OCI-LY1 (cell line): ENCODE results near the gene NPR1.

ENCODE experiments used
- H2AFZ ChIP-seq: fragments of 200-600 bp; sonication (generic), shearing (Covaris generic); 2 replicates; pipeline ENCODE4 v1.6.0; 2014; ENCODE audit warnings: antibody characterized with exemption, mild to moderate bottlenecking, low read length
- H3F3A ChIP-seq: fragments of 200-600 bp; sonication (generic), shearing (Covaris generic); 2 replicates; pipeline ENCODE4 v1.6.0; 2014; ENCODE audit warnings: mild to moderate bottlenecking, antibody characterized with exemption, low read length, moderate library complexity; ENCODE audit not compliant: insufficient read depth
- H3K27ac ChIP-seq: fragments of 200-600 bp; sonication (generic); 2 replicates; pipeline ENCODE4 v1.5.1; 2014; ENCODE audit warnings: low read length, mixed run types, mild to moderate bottlenecking, low read depth; ENCODE audit not compliant: poor library complexity, severe bottlenecking
- H3K27me3 ChIP-seq: fragments of 200-600 bp; sonication (generic); 2 replicates; pipeline ENCODE4 v1.6.0; 2014; ENCODE audit warnings: antibody characterized with exemption, mild to moderate bottlenecking, low read length, moderate library complexity; ENCODE audit not compliant: insufficient read depth
- H3K36me3 ChIP-seq: fragments of 200-600 bp; sonication (generic); 2 replicates; pipeline ENCODE4 v1.6.1; 2014; ENCODE audit warnings: mild to moderate bottlenecking, antibody characterized with exemption, low read length, moderate library complexity, mixed read lengths; ENCODE audit not compliant: insufficient read depth
- H3K4me1 ChIP-seq: fragments of 200-600 bp; sonication (generic); 2 replicates; pipeline ENCODE4 v1.5.1; 2014; ENCODE audit warnings: mild to moderate bottlenecking, low read length, moderate library complexity; ENCODE audit not compliant: insufficient read depth, severe bottlenecking
- H3K4me2 ChIP-seq: fragments of 200-600 bp; sonication (generic), shearing (Covaris generic); 2 replicates; pipeline ENCODE4 v1.6.1; 2014; ENCODE audit warnings: low read length
- H3K4me3 ChIP-seq: fragments of 200-600 bp; sonication (generic); 2 replicates; pipeline ENCODE4 v1.5.1; 2014; ENCODE audit warnings: low read length, low read depth, mild to moderate bottlenecking, mixed read lengths; ENCODE audit not compliant: poor library complexity, severe bottlenecking
- H3K79me2 ChIP-seq: fragments of 200-600 bp; shearing (Covaris generic); 2 replicates; pipeline ENCODE4 v1.6.1; 2016; ENCODE audit warnings: mixed run types, low read length, mixed read lengths; ENCODE audit not compliant: insufficient read depth
- H3K9ac ChIP-seq: fragments of 200-600 bp; sonication (generic), shearing (Covaris generic); 2 replicates; pipeline ENCODE4 v1.6.1; 2014; ENCODE audit warnings: mild to moderate bottlenecking, low read length, mixed read lengths
- H3K9me2 ChIP-seq: fragments of 200-600 bp; sonication (generic), shearing (Covaris generic); 2 replicates; pipeline ENCODE4 v1.6.1; 2014; ENCODE audit warnings: low read depth, mild to moderate bottlenecking, low read length, mixed read lengths
- H3K9me3 ChIP-seq: fragments of 200-600 bp; shearing (Covaris generic); 2 replicates; pipeline ENCODE4 v1.6.1; 2014; ENCODE audit warnings: low read length, mixed read lengths
- H4K20me1 ChIP-seq: fragments of 200-600 bp; sonication (generic), shearing (Covaris generic); 2 replicates; pipeline ENCODE4 v1.6.0; 2016; ENCODE audit warnings: mild to moderate bottlenecking, low read length; ENCODE audit not compliant: insufficient read depth
- EZH2 ChIP-seq: fragments of 200-600 bp; sonication (generic), shearing (Covaris generic); IDR thresholded peaks from 2 replicates; pipeline ENCODE4 v1.8.0; 2017; ENCODE audit warnings: borderline replicate concordance, mixed run types, mild to moderate bottlenecking, antibody characterized with exemption, low read length, moderate library complexity, mixed read lengths
- TF ChIP-seq, protein P1 (sequence below): fragments of 200-600 bp; sonication (generic), shearing (Covaris generic); IDR thresholded peaks from 2 replicates; pipeline ENCODE4 v1.5.1; 2017; ENCODE audit warnings: mild to moderate bottlenecking, antibody characterized with exemption, low read length, moderate library complexity, mixed read lengths

Gene NPR1

DNA sequence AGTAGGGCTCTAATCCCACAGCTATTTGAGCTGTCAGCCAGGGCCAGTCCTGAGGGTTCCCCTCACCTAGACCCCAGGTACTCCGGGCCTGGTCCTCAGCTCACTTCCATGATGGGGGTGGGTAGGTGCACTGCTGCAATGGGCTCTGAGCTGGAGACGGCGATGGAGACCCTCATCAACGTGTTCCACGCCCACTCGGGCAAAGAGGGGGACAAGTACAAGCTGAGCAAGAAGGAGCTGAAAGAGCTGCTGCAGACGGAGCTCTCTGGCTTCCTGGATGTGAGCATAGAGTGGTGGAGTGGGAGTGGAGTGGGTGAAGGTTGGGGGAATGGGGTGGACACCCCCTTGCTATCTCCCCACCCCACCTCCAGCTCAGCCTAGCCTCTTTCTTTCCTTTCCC lies 48.1 kb upstream of the NPR1 start:
- Histone ChIP-seq H3K9me2 (no peaks in the 10 kb centered on the region), H4K20me1 (no peaks in the 10 kb centered on the region), H3K79me2 (peaks cover 6% of the 10 kb centered on the region; the same call in 1 of the 2 replicates), H2AFZ (no peak overlapping the region), H3K27ac (no peak overlapping the region), H3K27me3 (no peaks in the 10 kb centered on the region), H3F3A (no peaks in the 10 kb centered on the region), H3K36me3 (0 out of 2 replicates have a peak, but pooled peaks cover 3% of the 10 kb centered on the region), H3K4me1 (peaks cover 22% of the 10 kb centered on the region), H3K4me2 (no peak overlapping the region), H3K4me3 (no peak overlapping the region), H3K9me3 (no peaks in the 10 kb centered on the region), H3K9ac (no peak overlapping the region)
- no peak for TF ChIP-seq EZH2
- TF ChIP-seq, protein P1, sequence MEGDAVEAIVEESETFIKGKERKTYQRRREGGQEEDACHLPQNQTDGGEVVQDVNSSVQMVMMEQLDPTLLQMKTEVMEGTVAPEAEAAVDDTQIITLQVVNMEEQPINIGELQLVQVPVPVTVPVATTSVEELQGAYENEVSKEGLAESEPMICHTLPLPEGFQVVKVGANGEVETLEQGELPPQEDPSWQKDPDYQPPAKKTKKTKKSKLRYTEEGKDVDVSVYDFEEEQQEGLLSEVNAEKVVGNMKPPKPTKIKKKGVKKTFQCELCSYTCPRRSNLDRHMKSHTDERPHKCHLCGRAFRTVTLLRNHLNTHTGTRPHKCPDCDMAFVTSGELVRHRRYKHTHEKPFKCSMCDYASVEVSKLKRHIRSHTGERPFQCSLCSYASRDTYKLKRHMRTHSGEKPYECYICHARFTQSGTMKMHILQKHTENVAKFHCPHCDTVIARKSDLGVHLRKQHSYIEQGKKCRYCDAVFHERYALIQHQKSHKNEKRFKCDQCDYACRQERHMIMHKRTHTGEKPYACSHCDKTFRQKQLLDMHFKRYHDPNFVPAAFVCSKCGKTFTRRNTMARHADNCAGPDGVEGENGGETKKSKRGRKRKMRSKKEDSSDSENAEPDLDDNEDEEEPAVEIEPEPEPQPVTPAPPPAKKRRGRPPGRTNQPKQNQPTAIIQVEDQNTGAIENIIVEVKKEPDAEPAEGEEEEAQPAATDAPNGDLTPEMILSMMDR, result no peak

DNA sequence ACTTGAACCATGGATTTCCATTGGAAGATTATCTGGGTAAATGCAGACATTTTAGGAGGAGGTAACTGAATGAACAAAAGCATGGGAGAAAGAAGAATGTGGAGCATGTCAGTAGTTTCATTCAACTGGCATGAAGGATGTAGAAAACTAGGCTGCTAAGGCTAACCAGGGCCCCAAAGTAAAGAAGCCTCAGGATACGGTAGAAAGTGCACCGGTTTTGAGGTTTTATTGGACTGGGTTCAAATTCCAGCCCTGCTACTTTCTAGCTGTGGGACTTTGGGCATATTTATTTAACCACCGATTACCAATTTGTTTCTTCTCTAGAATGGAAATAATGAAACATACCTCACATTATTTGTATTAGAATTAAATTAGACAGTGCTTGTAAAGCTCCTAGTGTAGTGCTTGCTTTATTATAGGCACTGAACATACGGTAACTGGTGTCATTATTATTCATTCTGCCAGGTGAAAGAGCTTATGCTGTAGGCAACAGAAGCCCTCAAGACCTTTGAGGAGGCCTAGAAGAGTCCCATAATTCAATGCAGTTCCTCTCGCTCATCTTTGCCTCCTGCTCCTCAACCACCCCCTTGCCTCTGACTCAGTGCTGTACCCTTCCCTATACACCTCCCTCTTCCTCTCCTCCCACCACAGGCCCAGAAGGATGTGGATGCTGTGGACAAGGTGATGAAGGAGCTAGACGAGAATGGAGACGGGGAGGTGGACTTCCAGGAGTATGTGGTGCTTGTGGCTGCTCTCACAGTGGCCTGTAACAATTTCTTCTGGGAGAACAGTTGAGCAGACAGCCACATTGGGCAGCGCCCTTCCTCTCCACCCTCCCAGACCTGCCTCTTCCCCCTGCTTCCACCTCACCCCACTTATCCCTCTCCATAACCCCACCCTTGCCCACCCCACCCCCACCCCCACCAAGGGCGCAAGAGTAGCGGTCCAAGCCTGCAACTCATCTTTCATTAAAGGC lies 47.2 kb upstream of the NPR1 start:
- Histone ChIP-seq H3K9ac (no peak overlapping the region), H3K4me1 (peaks cover 30% of the 10 kb centered on the region), H3F3A (no peaks in the 10 kb centered on the region), H3K36me3 (peaks cover 9% of the 10 kb centered on the region), H3K4me2 (no peak overlapping the region), H3K79me2 (peaks cover 6% of the 10 kb centered on the region; the same call in 1 of the 2 replicates), H2AFZ (no peak overlapping the region), H4K20me1 (no peaks in the 10 kb centered on the region), H3K9me3 (no peaks in the 10 kb centered on the region), H3K27ac (no peak overlapping the region), H3K9me2 (no peaks in the 10 kb centered on the region), H3K4me3 (no peak overlapping the region), H3K27me3 (no peaks in the 10 kb centered on the region)
- TF ChIP-seq EZH2, result no peak

DNA sequence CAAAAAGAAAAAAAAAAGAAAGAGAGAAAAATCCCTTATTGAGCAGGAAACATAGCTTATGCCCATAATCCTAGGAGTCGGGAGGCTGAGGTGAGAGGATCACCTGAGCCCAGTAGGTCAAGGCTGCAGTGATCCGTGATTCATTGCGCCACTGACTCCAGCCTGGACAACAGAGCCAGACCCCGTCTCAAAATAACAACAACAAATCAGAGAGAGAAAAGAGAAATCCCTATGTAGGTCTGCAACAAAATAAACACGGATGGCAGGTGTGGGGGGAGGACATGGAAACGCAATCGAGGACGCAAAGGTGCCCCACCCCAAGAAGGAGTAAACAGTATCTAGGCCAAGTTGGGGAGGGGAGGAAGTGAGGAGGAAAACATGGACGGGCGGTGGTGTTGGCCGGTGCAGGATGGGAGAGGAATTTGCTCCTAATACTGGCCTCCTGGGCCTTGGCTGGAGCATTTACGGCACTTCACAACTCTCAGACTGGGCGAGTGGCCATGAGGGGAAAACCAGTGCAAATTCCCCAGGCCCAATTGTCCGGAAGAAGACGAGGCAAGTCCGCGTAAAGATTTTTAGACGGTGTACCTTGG lies 45.2 kb upstream of the NPR1 start:
- H3F3A ChIP-seq, result no peaks in the 10 kb centered on the region
- no peaks in the 10 kb centered on the region for H4K20me1 ChIP-seq
- H3K9me2 ChIP-seq, result no peaks in the 10 kb centered on the region
- peaks cover 17% of the 10 kb centered on the region for H3K4me1 ChIP-seq
- H3K27me3 ChIP-seq, result no peaks in the 10 kb centered on the region
- peak overlapping the region; percentile 8 for H3K27ac ChIP-seq
- H3K4me2 ChIP-seq, result peak overlapping the region; percentile 56
- peaks cover 6% of the 10 kb centered on the region; the same call in 1 of the 2 replicates for H3K79me2 ChIP-seq
- TF ChIP-seq EZH2, result no peak
- TF ChIP-seq, protein P1, result no peak
- H3K36me3 ChIP-seq, result peaks cover 28% of the 10 kb centered on the region
- no peak overlapping the region for H2AFZ ChIP-seq
- H3K9me3 ChIP-seq, result no peaks in the 10 kb centered on the region
- peak overlapping the region; percentile 34; the same call in 1 of the 2 replicates for H3K9ac ChIP-seq
- peak overlapping the region; percentile 81 for H3K4me3 ChIP-seq
